PC-9 (cell line): ENCODE measurements around the gene HIBCH. TPM values are rescaled to one million over a fixed set of nuclear protein-coding genes. Genes with fewer than 3 reads are reported as not detected.

Experiments used
- BruUV-seq: library from RNA; stranded (reverse); fragments of 400-500 nt; replicated peaks from 2 replicates; lab custom pipeline; 2021; lab: Mats Ljungman, UMichigan
- CTCF ChIA-PET: fragments of 300-600 bp; sonication (Branson Sonifier 250); formaldehyde crosslinking; loops from one replicate; lab custom pipeline; 2022; ENCODE audit warnings: antibody characterized with exemption; lab: Charles Lee
- POLR2A ChIA-PET: fragments of 300-600 bp; sonication (Branson Sonifier 250); formaldehyde crosslinking; loops from one replicate; lab custom pipeline; 2022; ENCODE audit warnings: antibody characterized with exemption; ENCODE audit not compliant: unreplicated experiment; lab: Charles Lee
- DNase-seq, 2 experiments: peaks; one replicate each; pipeline versions ENCODE4 v3.0.0 to v3.0.0-alpha.2; 2015 to 2022; ENCODE audit warnings: mixed read lengths in 1 of 2
- H2AFZ ChIP-seq: fragments of 200-600 bp; sonication (generic); 2 replicates; pipeline ENCODE4 v1.8.1; 2017; ENCODE audit warnings: antibody characterized with exemption
- H3F3A ChIP-seq: fragments of 200-600 bp; sonication (generic); 2 replicates; pipeline ENCODE4 v1.8.1; 2017; ENCODE audit warnings: antibody characterized with exemption, mild to moderate bottlenecking, low read depth; ENCODE audit not compliant: insufficient read depth
- H3K27ac ChIP-seq: fragments of 200-600 bp; sonication (generic); 2 replicates; pipeline ENCODE4 v1.6.1; 2016; ENCODE audit warnings: mixed run types
- H3K27me3 ChIP-seq: fragments of 200-600 bp; sonication (generic); 2 replicates; pipeline ENCODE4 v1.6.1; 2016; ENCODE audit warnings: low read depth, mixed run types; ENCODE audit not compliant: insufficient read depth
- H3K36me3 ChIP-seq: fragments of 200-600 bp; sonication (generic); 2 replicates; pipeline ENCODE4 v1.6.1; 2016; ENCODE audit warnings: low read depth, mixed run types
- H3K4me1 ChIP-seq: fragments of 200-600 bp; sonication (generic); replicated peaks from 2 replicates; pipeline ENCODE4 v1.6.1; 2016; ENCODE audit warnings: mixed run types; ENCODE audit not compliant: insufficient read depth
- H3K4me2 ChIP-seq: fragments of 200-600 bp; sonication (generic); 2 replicates; pipeline ENCODE4 v1.6.1; 2017; ENCODE audit warnings: mixed run types
- H3K4me3 ChIP-seq: fragments of 200-600 bp; sonication (generic); 2 replicates; pipeline ENCODE4 v1.6.1; 2016; ENCODE audit warnings: mixed run types
- H3K79me2 ChIP-seq: fragments of 200-600 bp; sonication (generic); 2 replicates; pipeline ENCODE4 v1.6.1; 2017; ENCODE audit warnings: low read depth, mixed run types
- H3K9me2 ChIP-seq: fragments of 200-600 bp; sonication (generic); 2 replicates; pipeline ENCODE4 v1.8.1; 2017; ENCODE audit warnings: mild to moderate bottlenecking; ENCODE audit not compliant: insufficient read depth
- H3K9me3 ChIP-seq: fragments of 200-600 bp; sonication (generic); 2 replicates; pipeline ENCODE4 v1.8.1; 2016; ENCODE audit warnings: low read depth; ENCODE audit not compliant: insufficient read depth
- H4K20me1 ChIP-seq: fragments of 200-600 bp; sonication (generic); 2 replicates; pipeline ENCODE4 v1.8.1; 2017; ENCODE audit not compliant: insufficient read depth
- EZH2 ChIP-seq: fragments of 200-600 bp; sonication (generic); IDR thresholded peaks from 2 replicates; pipeline ENCODE4 v1.8.0; 2017; ENCODE audit warnings: antibody characterized with exemption, low read depth
- intact Hi-C: fragments of 100-400 bp; cut with micrococcal nuclease; formaldehyde crosslinking; loops from one replicate; pipeline ENCODE4 v1.10.0; 2022; ENCODE audit not compliant: unreplicated experiment
- total RNA-seq: library from RNA; stranded (reverse); gene quantifications from 2 replicates; pipeline ENCODE4 v1.2.3, GENCODE V29; 2021
- TF ChIP-seq, protein P1 (sequence below): fragments of 200-600 bp; sonication (generic); conservative IDR thresholded peaks from 2 replicates; pipeline ENCODE4 v1.6.1; 2017; ENCODE audit warnings: mixed run types, antibody characterized with exemption, mild to moderate bottlenecking, moderate library complexity

Gene HIBCH
- total RNA-seq, 1 experiment from 2014 or later: 14.7 TPM

DNA sequence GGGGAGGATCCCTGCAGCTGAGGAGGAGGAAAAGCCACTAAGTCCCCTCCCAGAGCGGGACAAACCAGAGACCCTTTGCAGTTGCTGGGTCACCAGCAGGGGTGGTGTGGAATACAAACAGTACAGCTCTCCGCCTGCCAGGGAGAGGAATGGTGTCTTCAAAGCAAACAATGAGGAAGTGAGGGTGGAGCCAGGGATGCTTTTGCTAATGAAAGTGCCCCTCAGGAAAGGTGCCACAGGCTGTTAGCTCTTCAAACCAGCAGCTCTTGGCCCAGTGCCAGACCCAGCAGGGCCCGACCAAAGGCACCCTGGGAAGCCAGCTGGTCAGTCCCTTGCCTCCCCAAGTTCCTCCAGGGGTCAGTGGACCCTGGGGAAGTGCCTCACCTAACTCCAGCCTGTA, 102.8 kb downstream of the HIBCH start:
- Histone ChIP-seq H3K27ac (no peak overlapping the region), H3K9me3 (no peaks in the 10 kb centered on the region), H2AFZ (no peak overlapping the region), H3K79me2 (no peaks in the 10 kb centered on the region), H3K4me1 (no peaks in the 10 kb centered on the region), H3K4me3 (no peak overlapping the region), H3K4me2 (no peak overlapping the region), H4K20me1 (no peaks in the 10 kb centered on the region), H3K36me3 (no peaks in the 10 kb centered on the region), H3K9me2 (no peaks in the 10 kb centered on the region), H3K27me3 (no peaks in the 10 kb centered on the region), H3F3A (no peaks in the 10 kb centered on the region)
- TF ChIP-seq EZH2: no peak
- TF ChIP-seq, protein P1, sequence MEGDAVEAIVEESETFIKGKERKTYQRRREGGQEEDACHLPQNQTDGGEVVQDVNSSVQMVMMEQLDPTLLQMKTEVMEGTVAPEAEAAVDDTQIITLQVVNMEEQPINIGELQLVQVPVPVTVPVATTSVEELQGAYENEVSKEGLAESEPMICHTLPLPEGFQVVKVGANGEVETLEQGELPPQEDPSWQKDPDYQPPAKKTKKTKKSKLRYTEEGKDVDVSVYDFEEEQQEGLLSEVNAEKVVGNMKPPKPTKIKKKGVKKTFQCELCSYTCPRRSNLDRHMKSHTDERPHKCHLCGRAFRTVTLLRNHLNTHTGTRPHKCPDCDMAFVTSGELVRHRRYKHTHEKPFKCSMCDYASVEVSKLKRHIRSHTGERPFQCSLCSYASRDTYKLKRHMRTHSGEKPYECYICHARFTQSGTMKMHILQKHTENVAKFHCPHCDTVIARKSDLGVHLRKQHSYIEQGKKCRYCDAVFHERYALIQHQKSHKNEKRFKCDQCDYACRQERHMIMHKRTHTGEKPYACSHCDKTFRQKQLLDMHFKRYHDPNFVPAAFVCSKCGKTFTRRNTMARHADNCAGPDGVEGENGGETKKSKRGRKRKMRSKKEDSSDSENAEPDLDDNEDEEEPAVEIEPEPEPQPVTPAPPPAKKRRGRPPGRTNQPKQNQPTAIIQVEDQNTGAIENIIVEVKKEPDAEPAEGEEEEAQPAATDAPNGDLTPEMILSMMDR: no peak
- DNase-seq: peak in 1 of 2 experiments; percentile 1
- intact Hi-C loops: no loop called here
- CTCF ChIA-PET: no interaction called here
- no TSS peak for BruUV-seq
- POLR2A ChIA-PET: no interaction called here

DNA sequence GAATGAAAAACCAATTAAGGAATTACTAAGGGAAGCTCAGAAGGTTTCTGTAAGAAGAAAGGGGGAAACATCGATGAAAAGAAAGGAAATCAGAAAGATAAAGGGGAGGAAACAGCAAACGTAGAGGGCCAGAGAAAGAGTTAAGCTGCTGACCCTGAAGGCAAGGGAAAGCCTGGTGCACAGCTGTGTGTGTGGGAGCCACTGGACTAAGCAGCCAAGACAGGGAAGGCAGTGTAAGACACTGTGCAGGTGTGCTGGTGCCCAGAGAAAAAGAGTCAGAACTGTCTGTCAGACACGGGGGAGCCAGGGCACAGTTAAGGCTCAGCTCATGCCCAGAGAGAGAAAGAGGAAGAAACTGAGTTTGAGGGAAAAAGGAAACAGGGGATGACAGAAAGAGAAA, 104.0 kb downstream of the HIBCH start:
- H2AFZ ChIP-seq: no peak overlapping the region
- no peak for TF ChIP-seq EZH2
- TF ChIP-seq, protein P1: no peak
- intact Hi-C loops: no loop called here
- H3K27me3 ChIP-seq: no peaks in the 10 kb centered on the region
- no peaks in the 10 kb centered on the region for H4K20me1 ChIP-seq
- H3K36me3 ChIP-seq: no peaks in the 10 kb centered on the region
- H3K4me1 ChIP-seq: no peaks in the 10 kb centered on the region
- POLR2A ChIA-PET: no interaction called here
- H3K79me2 ChIP-seq: no peaks in the 10 kb centered on the region
- CTCF ChIA-PET: interaction anchor here (0.6 kb wide), 1 partner anchor 704 kb away, joined by 3 read pairs; no protein-coding TSS in a partner anchor
- no TSS peak for BruUV-seq
- H3K9me3 ChIP-seq: no peaks in the 10 kb centered on the region
- no peak overlapping the region for H3K27ac ChIP-seq
- no peaks in the 10 kb centered on the region for H3K9me2 ChIP-seq
- H3F3A ChIP-seq: no peaks in the 10 kb centered on the region
- H3K4me2 ChIP-seq: no peak overlapping the region
- no peak for DNase-seq
- no peak overlapping the region for H3K4me3 ChIP-seq

DNA sequence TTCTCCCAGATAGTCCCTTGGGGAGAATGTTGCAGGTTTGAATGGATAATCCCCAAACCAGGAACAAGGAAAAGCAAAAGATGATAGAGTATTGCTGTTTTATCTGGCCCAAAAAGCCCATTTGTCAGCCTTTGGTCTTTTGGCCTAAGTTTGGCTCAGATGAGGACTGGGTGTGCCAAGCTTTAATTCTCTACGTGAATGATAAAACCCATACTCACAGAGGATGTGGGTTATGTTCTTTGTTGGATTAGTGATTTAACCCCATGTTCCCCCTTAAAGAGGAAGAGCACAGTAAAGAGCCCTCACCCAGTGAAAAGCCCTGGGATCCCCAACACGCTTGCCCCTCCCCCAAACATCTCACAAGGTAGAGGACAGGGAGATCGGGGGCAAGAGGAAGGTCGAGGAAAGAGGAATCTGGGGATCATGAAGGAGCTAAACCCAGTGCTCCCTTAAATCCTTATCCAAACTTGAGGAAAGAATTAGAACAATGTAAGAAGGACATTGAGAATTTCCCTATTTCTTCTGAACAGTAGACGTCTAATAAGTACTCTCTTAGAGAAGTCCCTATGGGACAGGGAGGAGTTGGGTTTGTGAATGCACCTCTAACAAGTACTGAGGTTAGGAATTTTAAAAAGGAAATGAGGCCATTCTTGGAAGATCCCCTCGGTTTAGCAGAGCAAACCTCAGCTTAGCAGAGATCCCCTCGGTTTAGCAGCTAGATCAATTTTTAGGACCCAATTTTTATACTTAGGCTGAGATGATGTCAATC, 105.0 kb downstream of the HIBCH start:
- no peak for DNase-seq
- no peak for TF ChIP-seq EZH2
- TF ChIP-seq, protein P1: no peak
- CTCF ChIA-PET: no interaction called here
- no peaks in the 10 kb centered on the region for H3K27me3 ChIP-seq
- H3K4me1 ChIP-seq: no peaks in the 10 kb centered on the region
- H3K79me2 ChIP-seq: no peaks in the 10 kb centered on the region
- H3K9me3 ChIP-seq: no peaks in the 10 kb centered on the region
- no peak overlapping the region for H2AFZ ChIP-seq
- no peak overlapping the region for H3K4me2 ChIP-seq
- BruUV-seq: no TSS peak
- H3K27ac ChIP-seq: no peak overlapping the region
- POLR2A ChIA-PET: no interaction called here
- H3K9me2 ChIP-seq: no peaks in the 10 kb centered on the region
- H3K4me3 ChIP-seq: no peak overlapping the region
- H3F3A ChIP-seq: no peaks in the 10 kb centered on the region
- intact Hi-C loops: no loop called here
- no peaks in the 10 kb centered on the region for H3K36me3 ChIP-seq
- no peaks in the 10 kb centered on the region for H4K20me1 ChIP-seq
